ENCODE measurements around the gene RWDD1. TPM values are rescaled to one million over a fixed set of nuclear protein-coding genes. Genes with fewer than 3 reads are reported as not detected.
"Not testable (repeated sequence)": the region's sequence is repeated elsewhere in the genome, so short reads cannot be mapped to it uniquely, and the experiment has no call there.

Gene RWDD1
- total RNA-seq, 2 donors from 2014 or later = 29.1 to 29.5 TPM

- intact Hi-C loops (cut with DNase I, micrococcal nuclease) = no loop called here
- DNase-seq (no peak), ATAC-seq (no peak)
Observed at GRCh38 chr6:116586738-116587137, 15.4 kb downstream of the RWDD1 start.

- ATAC-seq (no peak), DNase-seq (no peak)
- intact Hi-C loops (cut with DNase I, micrococcal nuclease) = no loop called here
Observed at GRCh38 chr6:116595247-116595646, 23.9 kb downstream of the RWDD1 start.

GRCh38 chr6:116596815-116597214 is 25.5 kb downstream of the RWDD1 start:
- intact Hi-C loops (cut with DNase I, micrococcal nuclease) = no loop called here
- DNase-seq (no peak), ATAC-seq (no peak)

- DNase-seq; ATAC-seq; intact Hi-C loops (cut with DNase I, micrococcal nuclease): not testable (repeated sequence)
Observed at GRCh38 chr6:116603916-116604315, 32.6 kb downstream of the RWDD1 start.

GRCh38 chr6:116604868-116605267 is 33.6 kb downstream of the RWDD1 start:
- intact Hi-C loops (cut with DNase I, micrococcal nuclease); ATAC-seq; DNase-seq: not testable (repeated sequence)

- DNase-seq (no peak), ATAC-seq (no peak)
- intact Hi-C loops (cut with DNase I, micrococcal nuclease) = no loop called here
Observed at GRCh38 chr6:116605935-116606334, 34.6 kb downstream of the RWDD1 start.

- DNase-seq (no peak), ATAC-seq (no peak)
- intact Hi-C loops (cut with DNase I, micrococcal nuclease) = no loop called here
Observed at GRCh38 chr6:116611056-116611455, 39.8 kb downstream of the RWDD1 start.

- DNase-seq (peak; percentile 82 to 83), ATAC-seq (peak; percentile 99)
- intact Hi-C loops (cut with DNase I, micrococcal nuclease) = no loop called here
Observed at GRCh38 chr6:116615937-116616736, 44.8 kb downstream of the RWDD1 start, which contains the start of gene RSPH4A. Gene RSPH4A (plus strand): TSS chr6:116616479. CDS start chr6:116616624, 145 bp downstream.

- intact Hi-C loops (cut with DNase I, micrococcal nuclease) = no loop called here
- DNase-seq (peak in 1 of 2 donors; percentile 13), ATAC-seq (peak; percentile 39)
Observed at GRCh38 chr6:116616737-116617053, 45.4 kb downstream of the RWDD1 start.

- intact Hi-C loops (cut with DNase I, micrococcal nuclease) = no loop called here
- DNase-seq (no peak), ATAC-seq (no peak)
Observed at GRCh38 chr6:116624036-116624805, 52.9 kb downstream of the RWDD1 start.

- intact Hi-C loops (cut with DNase I, micrococcal nuclease) = no loop called here
- no peak for DNase-seq
- ATAC-seq = no peak
Observed at GRCh38 chr6:116625872-116626271, 54.6 kb downstream of the RWDD1 start.

- intact Hi-C loops (cut with DNase I, micrococcal nuclease) = no loop called here
- ATAC-seq = no peak
- no peak for DNase-seq
Observed at GRCh38 chr6:116629563-116629981, 58.3 kb downstream of the RWDD1 start.

GRCh38 chr6:116631379-116631990 is 60.2 kb downstream of the RWDD1 start:
- no peak for ATAC-seq
- DNase-seq = no peak
- intact Hi-C loops (cut with DNase I, micrococcal nuclease) = no loop called here

- intact Hi-C loops (cut with DNase I, micrococcal nuclease) = no loop called here
- no peak for ATAC-seq
- no peak for DNase-seq
Observed at GRCh38 chr6:116633685-116634084, 62.4 kb downstream of the RWDD1 start.

Other genes with a start within 250 kb of the RWDD1 start
- 10 to 100 TPM in 1 of 2 donors, 1 to 10 TPM in 1; 8.0 to 10.9 TPM for gene DSE, start 200.6 kb upstream of the RWDD1 start, total RNA-seq
- gene CALHM6, start 110.1 kb upstream of the RWDD1 start, total RNA-seq = 1 to 10 TPM in 1 of 2 donors, under 1 TPM in 1; 0.61 to 4.2 TPM
- under 1 TPM; 0.18 to 0.64 TPM for gene CALHM5, start 59.9 kb upstream of the RWDD1 start, total RNA-seq
- gene TRAPPC3L, start 25.8 kb upstream of the RWDD1 start, total RNA-seq = not detected
- gene CALHM4, start 17.8 kb upstream of the RWDD1 start, total RNA-seq = not detected
- gene RSPH4A, start 45.0 kb downstream of the RWDD1 start, total RNA-seq = under 1 TPM; 0.27 to 0.31 TPM
- 10 to 100 TPM; 10.3 to 12.0 TPM for gene ZUP1, start 97.3 kb downstream of the RWDD1 start, total RNA-seq
- gene KPNA5, start 109.7 kb downstream of the RWDD1 start, total RNA-seq = 1 to 10 TPM; 4.4 to 6.0 TPM
- gene FAM162B, start 194.2 kb downstream of the RWDD1 start, total RNA-seq = under 1 TPM; 0.75 to 0.85 TPM